Measurements from ENCODE around the gene PHACTR1.
"Not testable (repeated sequence)": the region's sequence is repeated elsewhere in the genome, so short reads cannot be mapped to it uniquely, and the experiment has no call there.

PHACTR1 gene

GRCh38 chr6:12911427-12911826 lies 194.9 kb downstream of the PHACTR1 start:
- no peak for DNase-seq

DNA sequence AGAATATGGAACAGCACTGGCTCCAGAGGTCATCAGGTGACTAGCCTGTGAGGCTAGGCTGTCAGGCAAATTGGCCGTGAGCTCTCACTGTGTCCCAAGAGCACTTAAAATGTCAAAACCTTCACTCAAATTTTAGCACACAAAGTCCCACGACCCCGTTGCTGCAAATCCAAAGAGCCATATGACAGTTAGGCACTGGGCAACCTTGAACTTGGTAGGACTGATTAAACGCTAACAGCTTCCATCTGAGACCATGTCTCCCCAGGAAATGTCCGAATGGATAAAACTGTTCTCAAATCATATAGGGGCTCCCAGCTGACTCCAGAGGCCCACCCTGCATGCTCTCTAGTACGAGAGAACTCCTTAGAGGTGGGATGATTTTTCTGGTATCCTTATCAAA lies 196.6 kb downstream of the PHACTR1 start:
- no peak for DNase-seq

DNA sequence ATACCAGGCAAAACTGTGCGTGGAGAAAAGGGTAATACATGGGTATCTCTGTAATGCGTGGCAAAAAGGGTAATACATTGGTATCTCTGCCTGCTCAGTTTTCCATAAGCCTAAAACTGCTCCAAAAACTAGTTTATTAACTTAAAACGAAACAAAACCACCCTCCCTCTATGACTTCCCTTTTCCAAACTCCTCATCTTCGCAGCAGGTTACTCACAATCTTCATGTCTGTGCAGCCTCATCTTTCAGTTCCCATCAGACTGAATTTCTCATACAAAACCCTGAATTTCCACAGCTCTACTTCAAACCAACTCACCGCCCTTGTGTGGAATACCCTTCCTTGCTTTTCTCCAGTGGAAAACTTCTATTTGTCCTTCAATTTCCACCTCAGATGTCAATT lies 199.4 kb downstream of the PHACTR1 start:
- no peak for DNase-seq

- no peak for DNase-seq
Observed at GRCh38 chr6:12916420-12917136, 200.0 kb downstream of the PHACTR1 start.

DNA sequence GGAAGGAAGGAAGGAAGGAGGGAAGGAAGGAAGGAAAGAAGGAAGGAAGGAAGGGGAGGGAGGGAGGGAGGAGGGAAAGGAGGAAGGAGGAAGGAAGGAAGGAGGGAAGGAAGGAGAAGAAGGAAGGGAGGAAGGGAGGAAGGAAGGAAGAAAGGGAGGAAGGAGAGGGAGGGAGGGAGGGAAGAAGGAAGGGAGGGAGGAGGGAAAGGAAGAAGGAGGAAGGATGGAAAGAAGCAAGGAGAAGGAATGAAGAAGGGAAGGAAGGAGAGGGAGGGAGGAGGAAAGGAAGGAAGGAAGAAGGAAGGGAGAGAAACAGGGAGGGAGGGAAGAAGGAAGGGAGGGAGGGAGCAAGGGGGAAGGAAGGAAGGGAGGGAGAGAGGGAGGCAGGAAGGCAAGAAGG lies 204.9 kb downstream of the PHACTR1 start:
- DNase-seq, result no peak

- no peak for DNase-seq
Observed at GRCh38 chr6:12923644-12924235, 207.2 kb downstream of the PHACTR1 start.

GRCh38 chr6:12924911-12925310 lies 208.3 kb downstream of the PHACTR1 start:
- DNase-seq, result no peak

- no peak for DNase-seq
Observed at GRCh38 chr6:12927746-12928145, 211.2 kb downstream of the PHACTR1 start.

DNA sequence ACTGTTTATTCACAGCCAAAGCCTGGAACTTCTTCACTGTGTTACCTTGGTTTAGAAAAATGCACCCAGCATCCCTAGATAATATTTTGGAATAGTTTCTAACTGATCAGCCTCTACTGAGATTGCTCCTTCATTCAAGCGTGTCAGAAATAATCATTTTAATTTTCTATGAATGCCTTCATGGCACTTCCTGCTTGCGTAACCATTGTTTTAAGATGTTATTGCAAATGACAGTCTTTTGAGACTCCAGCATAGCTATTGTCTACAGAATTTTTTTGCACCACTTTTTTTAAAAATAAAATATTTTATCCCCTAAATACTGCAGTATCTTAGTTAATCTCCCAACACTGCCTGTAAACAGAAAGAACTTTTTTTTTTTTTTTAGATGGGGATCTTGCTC lies 213.1 kb downstream of the PHACTR1 start:
- DNase-seq, result no peak

- DNase-seq, result no peak
Observed at GRCh38 chr6:12931639-12932038, 215.1 kb downstream of the PHACTR1 start.

DNA sequence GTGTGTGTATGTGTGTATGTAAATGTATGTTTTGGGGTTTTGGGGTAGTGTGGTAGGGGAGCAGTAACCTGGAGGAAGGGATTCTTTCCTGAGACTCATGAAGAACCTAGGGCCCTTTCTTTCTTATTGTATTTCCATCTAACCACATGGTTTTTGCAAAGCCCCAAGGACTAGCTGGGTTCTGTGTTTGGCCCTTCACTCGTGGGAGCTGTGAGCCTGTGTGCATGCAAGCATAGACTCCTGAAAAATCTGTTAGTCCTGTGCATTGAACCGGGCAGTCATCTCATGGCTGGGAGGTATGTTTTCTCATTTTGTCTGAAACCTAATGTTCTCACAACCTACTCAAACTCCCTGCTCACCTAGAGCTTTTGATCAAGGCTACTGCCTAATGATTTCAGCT lies 219.1 kb downstream of the PHACTR1 start:
- DNase-seq, result no peak

DNA sequence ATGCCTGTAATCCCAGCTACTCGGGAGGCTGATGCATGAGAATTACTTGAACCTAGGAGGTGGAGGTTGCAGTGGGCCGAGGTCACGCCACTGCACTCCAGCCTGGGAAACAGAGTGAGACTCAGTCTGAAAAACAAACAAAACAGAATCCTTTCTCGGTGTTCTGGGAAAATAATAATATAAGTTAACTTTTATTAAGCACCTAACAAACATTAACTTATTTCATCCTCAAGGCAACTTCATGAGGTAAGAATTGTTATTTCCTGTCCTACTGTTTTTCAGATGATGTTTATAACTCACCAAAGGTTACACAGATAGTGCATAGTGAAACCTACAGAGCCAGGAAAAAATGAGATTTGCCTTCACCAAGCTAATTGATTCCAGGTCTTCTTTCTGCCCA lies 221.4 kb downstream of the PHACTR1 start:
- no peak for DNase-seq

DNA sequence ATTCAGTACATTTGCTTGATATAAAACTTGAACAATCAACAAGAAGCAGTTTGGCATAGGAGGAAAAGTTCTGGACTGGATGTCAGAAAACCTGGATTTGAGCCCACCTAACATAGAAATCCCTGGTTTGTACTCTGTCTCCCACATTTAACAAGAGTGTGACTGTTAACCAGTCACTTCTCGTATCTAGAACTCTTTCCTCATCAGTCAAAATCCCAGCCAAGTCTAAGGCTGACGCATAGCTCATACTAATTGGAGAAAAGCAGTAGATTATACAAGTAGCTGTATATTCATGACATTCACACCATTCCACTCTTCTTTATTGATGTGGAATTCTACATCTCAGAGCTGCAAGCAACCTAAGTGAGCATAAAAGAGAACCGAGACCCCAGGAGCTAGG lies 222.7 kb downstream of the PHACTR1 start:
- DNase-seq, result no peak

DNA sequence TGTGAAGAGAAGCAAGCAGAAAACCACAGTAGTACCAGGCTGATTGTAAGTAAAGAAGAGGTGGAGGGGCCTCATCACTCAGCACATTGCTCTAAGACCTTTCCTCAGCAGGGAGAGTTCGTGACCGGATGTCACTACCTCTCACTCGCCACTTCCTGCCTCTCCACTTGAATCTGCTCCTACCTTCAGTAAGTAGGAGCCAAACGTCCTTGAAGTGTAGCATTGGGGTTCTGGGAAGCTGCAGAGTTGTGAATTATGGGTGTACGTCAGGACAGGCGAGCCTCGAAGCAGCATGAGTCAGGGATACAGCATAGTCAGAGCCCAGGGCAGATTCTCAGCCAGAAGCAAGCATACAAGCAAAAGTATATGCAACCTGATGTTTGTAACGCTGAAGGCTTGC lies 224.9 kb downstream of the PHACTR1 start:
- no peak for DNase-seq

DNA sequence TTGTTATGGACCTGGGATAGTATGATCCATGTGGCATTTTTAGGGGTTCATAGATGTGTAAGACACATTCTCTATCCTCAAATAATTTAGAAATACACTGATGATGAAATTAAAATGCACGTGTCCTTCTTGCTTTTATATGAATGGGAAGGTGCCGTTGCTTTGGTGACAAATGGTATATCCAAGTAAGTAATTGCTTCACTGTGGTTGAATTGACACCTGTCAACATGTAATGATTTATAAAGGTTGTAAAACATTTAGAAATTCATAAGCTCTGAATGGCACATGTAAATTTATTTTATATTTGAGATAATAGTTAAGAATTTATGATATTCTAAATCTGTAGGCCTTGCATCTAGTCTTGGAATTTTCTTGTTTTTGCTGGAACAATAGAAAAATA lies 227.0 kb downstream of the PHACTR1 start:
- DNase-seq, result no peak

GRCh38 chr6:12944001-12944400 lies 227.4 kb downstream of the PHACTR1 start:
- DNase-seq, result no peak

- not testable (repeated sequence) for DNase-seq
Observed at GRCh38 chr6:12944528-12944927, 228.0 kb downstream of the PHACTR1 start.

DNA sequence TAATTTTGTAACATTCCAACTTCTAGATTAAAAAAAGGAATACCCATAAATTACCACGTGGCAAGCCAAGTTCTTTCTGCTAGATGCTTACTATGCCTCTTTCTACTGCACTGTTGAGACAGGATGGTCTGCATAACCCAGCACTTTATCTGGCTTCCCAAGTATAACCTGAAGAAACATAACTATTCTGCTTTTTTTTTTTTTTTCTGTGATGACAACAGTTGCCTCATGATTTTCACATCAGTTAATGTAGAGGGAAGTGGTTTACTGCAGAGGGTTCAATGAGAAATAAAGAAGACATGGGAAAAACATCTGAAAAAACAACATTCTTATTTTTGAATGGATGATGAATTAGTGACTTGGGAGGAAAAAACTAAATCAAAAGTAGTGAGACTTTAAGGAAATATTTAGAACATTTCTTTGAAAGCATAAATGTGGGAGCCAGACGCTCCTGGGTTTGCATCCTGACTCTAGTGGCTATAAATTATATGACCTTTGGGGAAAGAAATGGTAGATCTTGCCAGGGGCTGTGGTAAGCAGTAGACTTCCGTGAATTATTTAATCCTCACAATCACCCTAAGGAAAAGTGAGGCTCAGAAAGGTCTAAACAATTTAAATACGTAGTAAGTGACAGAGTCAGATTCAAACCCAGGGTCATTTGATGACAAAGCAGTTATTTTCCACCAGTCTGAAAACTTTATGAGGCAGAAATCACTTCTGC lies 230.7 kb downstream of the PHACTR1 start:
- no peak for DNase-seq

DNA sequence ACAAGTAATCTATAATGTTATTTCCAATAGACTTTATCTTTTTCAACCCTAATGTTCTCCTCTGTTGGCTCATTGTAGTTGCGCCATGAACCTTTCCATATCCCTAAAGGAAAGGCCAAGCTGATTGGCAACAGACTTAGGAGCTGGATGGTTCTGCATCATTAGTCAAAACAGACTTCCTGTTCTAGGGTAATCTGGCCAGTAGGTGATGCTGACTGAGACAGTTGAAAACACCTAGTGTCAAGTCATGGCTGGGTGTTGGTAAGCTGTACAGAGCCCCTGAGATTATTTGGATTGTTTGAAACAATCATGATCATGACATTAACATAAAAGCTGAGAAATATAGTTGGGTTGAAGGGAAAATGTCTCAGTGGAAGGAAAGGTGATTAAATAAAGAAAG lies 231.4 kb downstream of the PHACTR1 start:
- no peak for DNase-seq

- peak; percentile 70 for DNase-seq
Observed at GRCh38 chr6:12950976-12951375, 234.4 kb downstream of the PHACTR1 start.

DNA sequence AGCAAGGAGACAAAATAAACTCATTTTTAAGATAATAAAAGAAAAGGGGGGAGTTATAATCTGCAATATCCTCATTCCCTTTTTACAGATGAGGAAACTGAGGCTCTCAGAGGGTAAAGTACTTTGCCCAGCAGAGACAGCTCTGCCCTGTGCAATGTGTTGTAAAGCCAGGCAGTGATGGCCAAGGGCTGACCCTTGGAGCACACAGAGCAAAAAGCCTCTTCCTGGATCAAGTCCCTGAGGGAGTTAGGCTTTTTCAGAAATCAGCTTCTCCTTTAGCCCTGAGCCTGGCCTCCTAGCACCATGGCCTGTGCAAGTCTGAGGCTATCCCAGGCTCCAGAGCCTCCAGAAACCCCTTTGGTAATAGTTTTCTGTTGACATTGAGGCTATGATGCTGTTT lies 234.8 kb downstream of the PHACTR1 start:
- DNase-seq, result no peak

DNA sequence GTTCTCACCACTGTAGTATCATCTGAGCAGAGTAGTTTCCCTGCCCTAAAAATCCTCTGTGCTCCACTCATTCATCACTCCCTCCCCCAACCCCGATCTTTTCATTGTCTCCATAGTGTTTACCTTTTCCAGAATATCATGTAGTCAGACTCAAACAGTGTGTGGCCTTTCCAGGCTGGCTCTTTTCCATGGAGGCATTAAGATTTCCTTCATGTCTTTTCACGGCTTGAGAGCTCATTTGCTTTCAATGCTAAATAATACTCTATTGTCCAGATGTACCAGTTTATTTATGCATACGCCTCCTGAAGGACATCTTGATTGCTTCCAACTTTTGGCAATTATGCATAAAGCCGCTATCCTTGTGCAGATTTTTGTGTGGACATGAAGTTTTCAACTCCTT lies 235.8 kb downstream of the PHACTR1 start:
- DNase-seq, result no peak

- no peak for DNase-seq
Observed at GRCh38 chr6:12955956-12956355, 239.4 kb downstream of the PHACTR1 start.

DNA sequence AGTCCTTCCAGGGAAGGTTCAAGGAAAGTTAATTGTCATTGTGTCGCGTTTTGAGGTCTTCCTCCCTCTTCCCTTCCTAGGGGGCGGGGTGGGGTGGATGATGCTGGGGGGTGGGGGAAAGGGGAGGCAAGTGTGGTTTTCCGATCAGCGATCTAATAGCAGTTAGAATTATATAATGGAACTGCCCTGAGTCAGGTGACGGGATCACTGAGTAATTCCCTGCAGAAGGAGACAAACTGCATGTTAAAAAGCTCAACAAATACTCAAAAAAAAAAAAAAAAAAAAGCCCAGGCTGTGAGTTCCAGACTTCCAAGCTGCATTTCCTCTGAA lies 240.4 kb downstream of the PHACTR1 start:
- no peak for DNase-seq

Measured in femur (tissue), 1 donor.